Stimulated activated CD8-positive, alpha-beta memory T cell treated with anti-CD3 and anti-CD28 coated beads, Interleukin-15, amount 100 ng/mL, for 4 hours (primary cell): ENCODE results near the gene EIF2B2.
A peak's percentile ranks its signal among the peaks of the same experiment; 100 is the strongest.

ENCODE experiments used
- DNase-seq, 2 donors: peaks; one replicate each; pipeline ENCODE4 v3.0.0-alpha.2; 2020; ENCODE audit warnings: low read depth in 2 of 2

EIF2B2 gene

GRCh38 chr14:75002392-75003249 lies at the start of gene EIF2B2:
EIF2B2 (plus strand) TSS chr14:75002921; CDS start chr14:75002991, 70 bp downstream.
- peak; percentile 97 to 98 for DNase-seq

DNA sequence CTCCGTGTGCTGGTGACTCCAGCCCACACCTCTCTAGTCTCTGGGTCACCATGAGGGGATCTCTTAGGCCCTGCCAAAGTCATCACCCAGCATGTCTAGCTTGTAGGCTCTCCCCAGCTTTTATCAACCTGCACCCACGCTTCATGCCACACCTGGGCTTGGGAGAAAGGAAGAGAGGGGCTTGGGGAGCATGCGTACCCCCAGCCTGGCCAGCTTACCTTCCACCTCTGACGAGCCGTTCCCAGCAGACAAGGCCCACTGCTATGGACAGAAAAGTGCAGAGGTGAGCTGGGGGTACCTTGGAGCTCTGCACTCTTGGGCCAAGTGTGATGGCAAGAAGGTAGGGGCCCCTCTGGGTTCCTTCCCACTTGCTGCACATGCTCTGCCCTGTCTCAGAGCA lies 49.0 kb upstream of the EIF2B2 start:
- no peak for DNase-seq

- no peak for DNase-seq
Observed at GRCh38 chr14:74954232-74954946, 48.3 kb upstream of the EIF2B2 start.

GRCh38 chr14:74954947-74955228 lies 47.8 kb upstream of the EIF2B2 start:
- DNase-seq = no peak

DNA sequence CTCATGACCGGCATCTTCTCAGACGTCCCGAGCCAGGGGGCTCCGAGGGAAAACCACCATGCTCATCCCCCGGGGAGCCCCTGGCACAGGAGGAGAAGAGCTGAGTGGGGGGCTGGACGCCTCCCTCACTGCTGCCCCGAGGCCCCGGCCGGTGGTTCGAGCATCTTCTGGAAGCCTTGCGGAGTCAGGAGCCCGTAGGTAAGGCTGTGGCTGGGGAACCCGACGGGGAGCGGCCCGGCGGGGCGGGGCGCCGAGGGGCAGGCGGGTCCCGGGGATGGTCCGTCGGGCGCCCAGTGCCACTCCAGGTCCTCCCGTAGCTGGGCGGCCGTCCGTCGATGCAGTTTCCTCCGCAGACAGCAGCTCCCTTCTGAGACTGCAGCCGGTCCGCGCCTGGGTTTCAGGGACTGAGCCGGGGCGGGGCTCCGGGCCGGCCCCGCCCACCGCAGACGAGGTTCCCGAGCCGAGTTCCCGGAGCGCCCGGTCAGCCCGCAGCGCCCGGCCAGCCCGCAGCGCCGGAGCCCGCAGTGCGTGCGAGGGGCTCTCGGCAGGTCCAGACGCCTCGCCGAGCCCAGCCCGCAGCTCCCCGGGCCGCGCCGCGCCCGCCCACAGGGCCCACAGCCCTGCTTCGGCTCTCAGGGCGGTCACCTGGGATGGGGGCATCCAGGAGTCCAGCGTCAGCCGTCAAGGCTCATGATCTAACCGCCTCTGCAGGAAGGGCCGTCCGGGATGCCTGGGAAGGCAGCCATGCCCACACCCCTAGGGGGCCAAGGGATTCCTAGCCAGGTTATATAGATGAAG lies 47.3 kb upstream of the EIF2B2 start, which contains the start of gene PGF:
PGF (minus strand) TSS at position 369 of the 798 bp plus-strand sequence; CDS start at position 14, 355 bp downstream.
- DNase-seq = no peak

DNA sequence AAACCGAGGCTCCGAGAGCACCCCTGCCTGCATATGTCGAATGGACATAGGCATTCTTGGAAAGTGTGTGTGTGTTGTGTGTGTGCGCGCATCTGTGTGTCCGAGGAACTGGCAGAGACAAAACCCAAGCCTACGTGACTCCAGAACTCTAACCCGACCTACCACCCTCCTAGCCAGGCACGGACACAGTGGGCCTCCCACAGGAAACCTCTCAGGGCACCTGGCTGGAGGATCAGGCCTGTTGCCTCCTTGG lies 46.8 kb upstream of the EIF2B2 start:
- DNase-seq = no peak

GRCh38 chr14:74956280-74957072 lies 46.2 kb upstream of the EIF2B2 start:
- DNase-seq = no peak

- DNase-seq = no peak
Observed at GRCh38 chr14:74959596-74960180, 43.0 kb upstream of the EIF2B2 start.

DNA sequence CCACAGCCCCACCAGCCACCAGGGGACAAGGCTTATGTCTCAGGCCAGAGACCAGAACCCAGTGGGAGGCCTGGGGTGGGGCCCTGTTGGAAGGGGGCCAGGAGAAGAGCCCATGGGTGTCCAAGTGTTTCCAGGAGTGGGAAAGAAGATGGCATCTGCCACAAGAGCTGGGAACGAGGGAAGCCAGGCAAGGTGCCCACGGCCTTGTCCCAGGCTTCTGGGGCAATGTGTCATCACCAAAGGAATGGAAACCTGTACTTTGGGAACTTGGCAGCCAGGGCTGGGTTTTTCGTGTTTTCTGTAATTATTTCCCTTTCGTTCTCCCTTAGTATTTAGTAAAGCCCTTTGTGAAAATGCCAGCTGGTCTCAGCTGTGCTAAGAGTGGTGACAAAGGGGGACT lies 42.0 kb upstream of the EIF2B2 start:
- DNase-seq = no peak

GRCh38 chr14:74961238-74961911 lies 41.3 kb upstream of the EIF2B2 start:
- no peak for DNase-seq

DNA sequence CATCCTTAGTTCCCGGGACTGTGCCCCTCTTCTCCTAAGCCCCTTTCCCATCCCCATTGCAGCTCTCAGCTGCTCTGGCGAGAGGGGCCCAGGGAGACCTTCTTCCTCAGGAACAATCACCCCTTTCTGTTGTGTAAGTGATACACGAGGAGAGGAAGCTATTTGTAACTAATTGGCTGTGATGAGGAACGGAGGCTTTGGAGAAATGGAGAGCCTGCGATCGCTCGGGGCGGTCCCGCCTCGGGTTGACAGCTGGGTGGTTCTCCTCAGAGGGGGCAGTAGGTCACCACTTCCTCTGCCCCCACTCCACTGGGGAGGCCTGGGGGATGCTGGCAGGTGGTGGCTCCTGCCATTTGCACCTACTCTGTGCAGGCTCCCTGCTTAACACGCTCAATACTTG lies 40.7 kb upstream of the EIF2B2 start:
- DNase-seq = no peak

DNA sequence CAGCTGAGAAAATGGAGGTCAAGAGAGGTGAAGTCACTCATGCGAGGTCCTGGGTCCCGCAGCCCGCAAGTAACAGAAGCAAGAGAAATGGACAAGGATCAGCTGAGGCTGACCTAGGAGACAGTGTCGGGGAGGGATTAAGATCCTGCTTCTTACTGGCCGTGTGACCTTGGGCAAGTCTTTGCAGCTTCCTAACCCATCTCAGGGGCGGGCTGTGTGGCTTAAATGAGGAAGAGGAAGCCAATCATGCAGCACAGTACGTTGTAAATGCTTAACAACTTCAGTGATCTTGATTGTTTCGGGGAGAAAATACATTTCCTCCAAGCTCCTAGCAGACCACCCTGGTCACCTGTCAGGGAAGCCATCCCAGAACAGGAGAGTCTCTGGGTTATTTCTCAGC lies 40.2 kb upstream of the EIF2B2 start:
- no peak for DNase-seq

GRCh38 chr14:74963178-74963704 lies 39.5 kb upstream of the EIF2B2 start:
- DNase-seq = no peak

- DNase-seq = no peak
Observed at GRCh38 chr14:74963705-74964271, 38.9 kb upstream of the EIF2B2 start.

- DNase-seq = no peak
Observed at GRCh38 chr14:74964787-74965485, 37.8 kb upstream of the EIF2B2 start.

- no peak for DNase-seq
Observed at GRCh38 chr14:74965486-74966153, 37.1 kb upstream of the EIF2B2 start.

DNA sequence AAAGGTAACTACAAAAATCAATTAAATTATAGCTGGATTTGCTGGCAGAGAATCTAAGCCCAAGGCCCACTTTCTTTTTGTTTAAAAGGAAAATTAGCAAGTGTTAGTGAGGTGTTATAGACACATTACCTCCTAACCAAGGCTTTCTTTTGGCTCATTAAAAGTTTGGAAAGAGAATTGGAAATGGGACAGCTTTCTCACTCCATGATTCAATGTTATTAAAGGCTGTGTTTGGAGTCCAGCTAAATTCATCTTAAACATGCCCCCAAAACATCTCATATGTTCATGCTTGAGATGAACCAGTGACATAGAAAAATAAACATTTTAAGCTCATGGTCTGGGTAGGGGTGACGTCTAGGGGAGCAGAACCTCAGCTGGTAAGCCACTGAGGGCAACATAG lies 33.9 kb upstream of the EIF2B2 start:
- no peak for DNase-seq

DNA sequence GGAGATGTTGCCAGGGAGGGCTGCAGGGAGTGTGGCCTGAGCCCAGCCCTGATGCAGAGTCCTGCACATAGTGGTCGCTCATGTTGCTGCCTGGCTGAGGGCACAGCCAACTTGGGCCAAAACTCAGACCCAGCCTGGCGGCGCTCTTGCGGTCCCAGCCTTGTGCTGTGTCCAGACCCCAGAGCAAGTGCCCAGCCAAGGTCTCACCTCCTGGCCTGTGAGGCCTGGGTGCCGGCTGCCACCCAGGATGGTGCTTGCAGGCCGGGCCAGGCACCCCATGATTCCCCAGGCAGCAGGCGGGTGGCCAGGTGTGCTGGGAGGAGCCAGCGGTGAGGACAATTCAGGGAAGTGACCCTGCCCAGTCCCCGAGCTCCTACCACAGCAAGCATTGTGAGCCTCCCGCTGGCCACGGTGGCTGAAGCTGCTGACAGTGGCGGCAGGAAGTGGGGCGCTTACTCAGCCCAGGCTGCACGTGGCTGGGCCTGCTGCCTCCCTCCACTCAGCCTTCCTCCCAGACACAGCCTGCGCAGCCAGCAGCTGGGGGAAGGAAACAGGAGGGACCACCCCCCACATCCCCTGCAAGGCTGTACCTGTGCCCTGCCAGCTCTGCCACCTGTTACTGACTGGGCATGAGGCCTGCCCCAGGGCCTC lies 29.6 kb upstream of the EIF2B2 start:
- DNase-seq = peak in 1 of 2 donors; percentile 3
